K562 (cell line): Measurements from ENCODE around the gene SLCO6A1.

Experiments
- CBX3 ChIP-seq, 2 experiments: IDR thresholded peaks; 1 replicate in 1 of 2; 2 replicates in 1 of 2; pipeline ENCODE4 v1.6.1; 2012; ENCODE audit warnings: inconsistent platforms in 2 of 2, low read length in 2 of 2, borderline replicate concordance in 1 of 2, control low read depth in 1 of 2
- ETV5 ChIP-seq: sonication (generic); formaldehyde crosslinking; IDR thresholded peaks from 2 replicates; pipeline ENCODE4 v1.4.0; 2020; ENCODE audit warnings: low read depth, mild to moderate bottlenecking, missing genetic modification reagents
- HBP1 ChIP-seq: fragments of 450-650 bp; formaldehyde crosslinking; IDR thresholded peaks from 2 replicates; pipeline ENCODE4 v1.4.0; 2022; ENCODE audit warnings: missing genetic modification characterization
- IRF2 ChIP-seq: sonication (generic); formaldehyde crosslinking; IDR thresholded peaks from 2 replicates; pipeline ENCODE4 v1.8.1; 2022; ENCODE audit warnings: mild to moderate bottlenecking, missing genetic modification reagents
- JUND ChIP-seq, 2 experiments: IDR thresholded peaks; 2 replicates in 1 of 2; 3 replicates in 1 of 2; pipeline ENCODE4 v1.6.1; 2011; ENCODE audit warnings: borderline replicate concordance in 2 of 2, low read depth in 2 of 2, low read length in 2 of 2, improper control_type of control experiment in 1 of 2, missing biosample characterization in 1 of 2, missing genetic modification characterization in 1 of 2, missing genetic modification reagents in 1 of 2
- PHF8 ChIP-seq: fragments of 200-600 bp; sonication (generic); IDR thresholded peaks from 2 replicates; pipeline ENCODE4 v1.6.1; 2012; ENCODE audit warnings: mixed run types, mild to moderate bottlenecking, inconsistent platforms, low read length, moderate library complexity, borderline replicate concordance
- POLR2AphosphoS5 ChIP-seq: IDR thresholded peaks from 2 replicates; pipeline ENCODE4 v1.6.1; 2011; ENCODE audit warnings: mild to moderate bottlenecking, low read depth, low read length, moderate library complexity; ENCODE audit not compliant: control insufficient read depth, insufficient read depth
- PREB ChIP-seq: sonication (generic); formaldehyde crosslinking; IDR thresholded peaks from 2 replicates; pipeline ENCODE4 v1.8.1; 2023; ENCODE audit warnings: mild to moderate bottlenecking, missing genetic modification reagents
- SP1 ChIP-seq: sonication (generic); formaldehyde crosslinking; IDR thresholded peaks from 2 replicates; pipeline ENCODE4 v1.8.1; 2022; ENCODE audit warnings: mild to moderate bottlenecking, missing genetic modification reagents
- ZFX ChIP-seq: sonication (generic); formaldehyde crosslinking; IDR thresholded peaks from 2 replicates; pipeline ENCODE4 v1.8.0; 2022; ENCODE audit warnings: mild to moderate bottlenecking, missing genetic modification reagents, moderate library complexity
- ZNF274 ChIP-seq: IDR thresholded peaks from 2 replicates; pipeline ENCODE4 v1.6.1; 2011; ENCODE audit warnings: low read depth, mild to moderate bottlenecking, low read length, moderate library complexity, borderline replicate concordance
- TF ChIP-seq, protein P1 (sequence below), 3 experiments: IDR thresholded peaks in 2 of 3; conservative IDR thresholded peaks in 1 of 3; 2 replicates each; pipeline ENCODE4 v1.5.1; 2011 to 2012; ENCODE audit warnings: low read length in 3 of 3, mild to moderate bottlenecking in 3 of 3, control low read depth in 2 of 3, improper control_type of control experiment in 1 of 3, inconsistent platforms in 1 of 3, low read depth in 1 of 3, mixed read lengths in 1 of 3, moderate library complexity in 1 of 3; ENCODE audit not compliant: insufficient read depth in 2 of 3
- TF ChIP-seq, protein P2 (sequence below): sonication (generic); formaldehyde crosslinking; IDR thresholded peaks from 2 replicates; pipeline ENCODE4 v1.8.0; 2022; ENCODE audit warnings: missing genetic modification reagents, mild to moderate bottlenecking, borderline replicate concordance

- no peak for TF ChIP-seq HBP1 (CRISPR knock-in tag)
- TF ChIP-seq PREB (CRISPR knock-in tag), result no peak
- no peak for TF ChIP-seq ZNF274
- TF ChIP-seq, protein P1, sequence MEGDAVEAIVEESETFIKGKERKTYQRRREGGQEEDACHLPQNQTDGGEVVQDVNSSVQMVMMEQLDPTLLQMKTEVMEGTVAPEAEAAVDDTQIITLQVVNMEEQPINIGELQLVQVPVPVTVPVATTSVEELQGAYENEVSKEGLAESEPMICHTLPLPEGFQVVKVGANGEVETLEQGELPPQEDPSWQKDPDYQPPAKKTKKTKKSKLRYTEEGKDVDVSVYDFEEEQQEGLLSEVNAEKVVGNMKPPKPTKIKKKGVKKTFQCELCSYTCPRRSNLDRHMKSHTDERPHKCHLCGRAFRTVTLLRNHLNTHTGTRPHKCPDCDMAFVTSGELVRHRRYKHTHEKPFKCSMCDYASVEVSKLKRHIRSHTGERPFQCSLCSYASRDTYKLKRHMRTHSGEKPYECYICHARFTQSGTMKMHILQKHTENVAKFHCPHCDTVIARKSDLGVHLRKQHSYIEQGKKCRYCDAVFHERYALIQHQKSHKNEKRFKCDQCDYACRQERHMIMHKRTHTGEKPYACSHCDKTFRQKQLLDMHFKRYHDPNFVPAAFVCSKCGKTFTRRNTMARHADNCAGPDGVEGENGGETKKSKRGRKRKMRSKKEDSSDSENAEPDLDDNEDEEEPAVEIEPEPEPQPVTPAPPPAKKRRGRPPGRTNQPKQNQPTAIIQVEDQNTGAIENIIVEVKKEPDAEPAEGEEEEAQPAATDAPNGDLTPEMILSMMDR (IDR thresholded peaks at IDR 0.05 in 2 of 3, conservative IDR thresholded peaks at IDR 0.05 in 1 of 3; ENCODE audit: insufficient read depth in 2 of 3, low read depth in 1 of 3, low read length in 3 of 3), result peak in 1 of 3 experiments; percentile 45; a peak in 2 of 6 replicates
- no peak for TF ChIP-seq PHF8
- no peak for TF ChIP-seq IRF2 (CRISPR knock-in tag)
- TF ChIP-seq JUND (IDR thresholded peaks at IDR 0.05; ENCODE audit: borderline replicate concordance, low read depth, low read length), result no peak
- TF ChIP-seq JUND (tag; IDR thresholded peaks at IDR 0.05; ENCODE audit: borderline replicate concordance, low read depth, low read length), result no peak
- no peak for TF ChIP-seq POLR2AphosphoS5
- TF ChIP-seq SP1 (CRISPR knock-in tag), result no peak
- TF ChIP-seq, protein P2, sequence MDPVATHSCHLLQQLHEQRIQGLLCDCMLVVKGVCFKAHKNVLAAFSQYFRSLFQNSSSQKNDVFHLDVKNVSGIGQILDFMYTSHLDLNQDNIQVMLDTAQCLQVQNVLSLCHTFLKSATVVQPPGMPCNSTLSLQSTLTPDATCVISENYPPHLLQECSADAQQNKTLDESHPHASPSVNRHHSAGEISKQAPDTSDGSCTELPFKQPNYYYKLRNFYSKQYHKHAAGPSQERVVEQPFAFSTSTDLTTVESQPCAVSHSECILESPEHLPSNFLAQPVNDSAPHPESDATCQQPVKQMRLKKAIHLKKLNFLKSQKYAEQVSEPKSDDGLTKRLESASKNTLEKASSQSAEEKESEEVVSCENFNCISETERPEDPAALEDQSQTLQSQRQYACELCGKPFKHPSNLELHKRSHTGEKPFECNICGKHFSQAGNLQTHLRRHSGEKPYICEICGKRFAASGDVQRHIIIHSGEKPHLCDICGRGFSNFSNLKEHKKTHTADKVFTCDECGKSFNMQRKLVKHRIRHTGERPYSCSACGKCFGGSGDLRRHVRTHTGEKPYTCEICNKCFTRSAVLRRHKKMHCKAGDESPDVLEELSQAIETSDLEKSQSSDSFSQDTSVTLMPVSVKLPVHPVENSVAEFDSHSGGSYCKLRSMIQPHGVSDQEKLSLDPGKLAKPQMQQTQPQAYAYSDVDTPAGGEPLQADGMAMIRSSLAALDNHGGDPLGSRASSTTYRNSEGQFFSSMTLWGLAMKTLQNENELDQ (CRISPR knock-in tag), result no peak
- TF ChIP-seq CBX3 (IDR thresholded peaks at IDR 0.05; ENCODE audit: borderline replicate concordance in 1 of 2, low read length in 2 of 2), result no peak
- no peak for TF ChIP-seq ETV5 (CRISPR knock-in tag)
- TF ChIP-seq ZFX (CRISPR knock-in tag), result no peak
Observed at GRCh38 chr5:102536323-102536928, 37.6 kb upstream of the SLCO6A1 start.
